Germinal center (tissue), 1 donor: ENCODE results near the gene CPEB2.
A peak's percentile ranks its signal among the peaks of the same experiment; 100 is the strongest.

ENCODE experiments used
- DNase-seq: peaks from one replicate; pipeline ENCODE4 v3.0.0; 2012; ENCODE audit warnings: mixed read lengths, low spot score

Gene CPEB2

DNA sequence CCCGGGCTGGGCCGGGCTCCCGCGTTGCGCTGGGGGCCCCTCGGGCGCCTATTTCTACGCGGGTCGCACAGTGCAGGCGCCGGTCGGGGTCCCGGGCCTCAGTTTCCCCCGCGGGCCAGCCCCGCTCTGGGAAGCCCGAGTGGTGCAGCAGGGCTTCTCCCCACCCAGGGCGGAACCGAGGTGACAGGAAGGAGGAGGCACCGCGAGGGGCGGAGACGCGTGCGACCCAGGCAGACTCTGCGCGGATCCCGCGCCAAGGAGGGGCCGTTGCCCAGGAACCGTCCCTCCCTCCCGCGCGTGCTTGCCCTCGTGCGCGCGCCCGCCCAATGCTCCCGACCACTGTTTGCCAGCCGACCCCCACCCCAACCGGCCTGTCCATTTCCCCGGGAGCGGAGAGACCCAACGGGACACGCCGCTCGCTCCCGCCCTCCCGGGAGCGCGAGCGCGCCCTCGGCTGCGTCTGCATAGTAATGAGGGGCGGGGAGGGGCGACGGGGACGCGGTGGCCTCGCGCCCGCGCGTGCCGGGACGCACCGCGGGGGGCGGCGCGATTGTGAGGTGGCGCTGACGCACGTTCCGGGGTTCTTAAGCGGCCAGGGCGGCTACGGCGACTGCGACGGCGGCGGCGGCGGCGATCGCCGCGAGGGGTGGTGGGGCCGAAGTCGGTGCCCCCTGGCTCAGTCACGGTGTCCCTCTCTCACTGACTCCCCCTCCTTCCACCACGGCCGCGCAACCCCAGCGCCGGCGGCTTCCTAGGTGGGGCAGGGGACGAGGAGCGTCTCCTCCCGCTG, at the start of gene CPEB2:
Gene CPEB2, plus strand, starts transcription at position 613 of the 790 bp plus-strand sequence. CDS start 193 bp downstream, outside the sequence.
- DNase-seq: peak; percentile 90

DNA sequence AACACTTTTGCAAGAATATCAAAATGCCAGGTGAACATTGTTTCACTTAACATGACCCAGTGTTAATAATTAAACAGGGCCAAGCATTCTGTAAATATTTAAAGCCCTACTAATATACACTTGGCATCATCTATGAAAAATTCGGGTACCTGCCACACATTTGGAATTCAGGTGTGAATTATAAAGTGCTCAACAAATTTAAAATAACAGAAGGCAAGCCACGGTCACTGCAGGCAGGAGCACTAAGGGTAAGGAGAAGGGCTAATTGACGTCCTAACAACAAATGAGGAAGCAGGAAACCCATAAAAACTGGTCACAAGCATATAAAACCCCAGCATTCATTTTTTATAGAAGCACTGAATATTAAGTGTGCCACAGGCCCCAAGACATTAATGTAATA, 43.8 kb upstream of the CPEB2 start:
- no peak for DNase-seq

DNA sequence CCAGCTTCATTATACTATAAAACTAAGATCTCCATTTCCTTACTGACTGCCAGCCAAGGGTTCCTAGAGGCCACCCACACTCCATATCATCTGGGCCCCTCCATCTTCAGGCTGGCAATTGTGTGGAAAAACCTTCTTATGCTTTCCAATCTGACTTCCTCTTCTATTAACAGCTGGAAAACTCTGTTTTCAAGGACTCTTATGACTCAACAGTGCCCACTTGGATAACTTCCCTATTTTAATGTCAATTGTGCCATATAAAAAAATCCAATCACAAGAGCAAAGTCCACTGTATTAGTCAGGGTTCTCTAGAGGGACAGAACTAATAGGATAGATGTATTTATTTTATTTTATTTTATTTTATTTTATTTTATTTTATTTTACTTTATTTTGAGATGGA, 41.0 kb upstream of the CPEB2 start:
- DNase-seq: no peak

DNA sequence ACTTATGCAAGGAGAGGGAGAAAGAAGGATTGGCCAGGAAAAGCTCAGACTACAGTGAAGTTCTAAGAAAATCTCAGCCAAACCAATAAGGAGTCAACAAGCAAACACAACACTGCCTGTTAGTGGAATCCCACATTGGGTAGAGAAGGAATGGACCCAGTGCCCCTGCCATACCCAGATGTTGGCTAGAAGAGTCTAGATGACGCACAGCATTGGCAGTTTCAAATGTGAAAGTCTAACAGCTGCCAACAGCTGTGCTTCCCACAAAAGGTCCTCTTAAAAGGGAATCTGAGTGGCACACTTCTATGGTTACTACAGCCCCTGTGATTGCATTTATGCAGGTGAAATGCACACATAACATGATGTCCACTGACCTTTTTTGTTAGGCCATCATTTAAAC, 37.2 kb upstream of the CPEB2 start:
- no peak for DNase-seq

DNA sequence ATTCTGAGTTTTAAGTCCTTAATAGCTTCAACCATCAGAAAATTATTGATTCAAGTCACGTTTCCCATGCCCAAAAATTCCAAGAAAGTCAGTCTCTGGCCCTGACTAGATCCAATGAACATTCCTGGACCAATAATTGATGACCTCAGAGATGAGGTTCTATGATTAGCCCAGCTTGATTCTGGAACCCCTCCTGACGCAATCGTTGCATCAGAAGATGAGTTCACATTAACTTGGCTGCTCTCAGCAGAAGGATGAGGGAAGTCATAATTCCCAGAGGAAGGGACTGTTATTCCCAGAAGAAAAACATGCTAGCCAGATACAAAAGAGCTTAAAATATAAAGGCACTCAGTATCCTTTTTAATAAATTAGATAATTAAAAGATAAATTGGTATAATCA, 34.3 kb upstream of the CPEB2 start:
- DNase-seq: no peak

DNA sequence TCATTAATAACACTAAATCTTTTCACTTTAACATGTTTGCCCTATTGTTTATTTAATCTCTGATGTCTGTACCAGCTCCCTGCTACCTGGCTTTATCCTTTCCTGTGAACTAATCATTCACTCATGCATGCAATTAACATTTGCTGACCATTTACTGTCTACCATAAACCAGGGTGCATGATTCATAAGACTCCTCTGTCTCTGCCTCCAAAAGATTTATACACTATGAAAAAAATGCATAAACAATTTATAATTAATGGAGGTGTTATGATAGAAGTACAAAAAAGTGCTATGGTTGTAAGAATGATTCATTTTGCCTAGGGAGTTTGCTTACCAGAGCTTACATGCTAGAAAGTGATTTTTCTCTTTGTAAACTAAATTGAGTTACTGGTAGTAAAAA, 24.5 kb upstream of the CPEB2 start:
- DNase-seq: no peak

DNA sequence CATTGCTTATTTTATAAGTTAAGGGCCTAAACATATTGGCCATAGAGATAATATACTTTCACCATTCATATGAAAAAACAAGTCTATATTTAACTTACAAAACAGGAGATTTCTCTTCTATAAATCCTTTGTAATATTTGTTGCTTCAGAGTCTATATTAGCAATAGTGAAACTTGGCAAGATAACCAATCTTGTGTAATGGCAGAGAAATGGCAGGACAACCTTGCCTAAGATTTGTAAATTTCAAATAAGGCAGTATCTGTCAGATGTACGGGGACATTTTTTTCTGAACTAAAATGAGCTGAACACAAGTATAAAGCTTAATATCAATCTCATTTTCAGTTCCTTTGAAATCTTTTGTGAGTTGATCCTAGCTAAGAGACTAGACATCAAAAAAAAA, 17.8 kb upstream of the CPEB2 start:
- no peak for DNase-seq

DNA sequence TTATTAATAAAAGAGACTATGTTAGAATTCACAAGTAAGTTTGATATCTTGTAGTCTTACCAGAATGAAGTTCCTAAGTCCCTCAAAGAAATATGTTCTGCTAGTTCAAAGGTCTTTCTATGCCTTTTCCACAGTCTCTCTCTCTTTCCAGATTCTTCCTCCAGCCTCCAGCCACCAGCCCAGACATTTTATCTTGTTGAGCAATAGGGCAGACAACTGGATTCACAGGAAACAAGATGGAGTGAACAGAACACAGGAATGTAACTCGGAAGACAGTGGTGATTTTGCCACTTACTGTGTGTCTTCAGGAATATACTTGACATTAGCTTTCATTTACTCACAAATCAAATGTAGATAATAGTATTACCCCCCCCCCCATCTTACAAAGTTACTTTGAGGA, 17.1 kb upstream of the CPEB2 start:
- DNase-seq: no peak

DNA sequence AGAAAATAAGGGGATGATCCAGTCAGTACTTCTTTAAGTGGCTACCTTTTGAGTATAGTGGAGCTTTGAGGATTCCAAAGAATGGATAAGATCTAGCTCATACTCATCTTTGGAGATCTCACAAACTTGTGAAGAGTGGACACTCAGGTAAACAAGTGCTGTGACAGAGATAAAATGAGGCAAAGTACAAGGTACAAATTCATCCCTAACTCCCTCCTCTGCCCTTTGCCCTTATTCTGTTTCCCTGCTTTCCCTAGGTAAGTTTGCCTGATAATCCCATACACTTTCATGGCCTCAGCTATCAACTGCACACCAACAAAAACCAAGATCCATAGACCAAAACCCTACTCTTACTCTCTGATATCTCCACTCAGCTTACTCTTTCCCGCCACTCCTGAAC, 16.4 kb upstream of the CPEB2 start:
- no peak for DNase-seq

DNA sequence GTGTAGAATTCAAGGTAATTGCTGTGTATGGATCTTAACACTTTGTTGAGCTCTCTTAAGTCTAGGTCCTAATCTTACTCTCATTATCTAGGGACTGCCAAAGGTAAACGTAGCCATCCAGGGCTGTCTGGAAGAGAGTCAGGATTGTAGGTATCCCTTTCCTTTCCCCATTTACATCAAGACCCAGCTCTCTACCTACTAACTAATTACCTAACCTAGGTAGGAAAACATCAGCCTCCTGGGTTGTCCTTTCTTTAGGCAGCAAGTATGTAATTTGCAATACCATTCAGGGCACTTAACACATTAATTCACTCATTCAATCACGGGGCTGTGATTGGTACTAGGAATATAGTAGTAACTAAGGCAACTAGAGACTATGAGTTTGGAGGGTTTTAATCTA, 15.2 kb upstream of the CPEB2 start:
- DNase-seq: no peak

DNA sequence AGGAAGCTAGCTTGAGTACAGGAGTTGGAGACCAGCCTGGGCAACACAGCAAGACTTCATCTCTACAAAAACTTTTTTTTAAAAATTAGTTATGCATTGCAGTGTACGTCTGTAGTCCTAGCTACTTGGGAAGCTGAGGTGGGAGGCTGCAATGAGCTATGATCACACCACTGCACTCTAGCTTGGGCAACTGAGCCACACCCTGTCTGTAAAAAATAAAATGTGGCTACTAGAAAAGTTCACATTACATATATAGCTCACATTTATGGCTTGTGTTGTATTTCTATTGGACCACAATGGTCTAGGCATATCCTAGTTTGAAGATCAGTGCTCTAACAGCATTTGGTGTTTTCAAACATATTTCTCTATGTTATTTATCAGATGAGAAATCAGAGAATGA, 11.8 kb upstream of the CPEB2 start:
- no peak for DNase-seq

DNA sequence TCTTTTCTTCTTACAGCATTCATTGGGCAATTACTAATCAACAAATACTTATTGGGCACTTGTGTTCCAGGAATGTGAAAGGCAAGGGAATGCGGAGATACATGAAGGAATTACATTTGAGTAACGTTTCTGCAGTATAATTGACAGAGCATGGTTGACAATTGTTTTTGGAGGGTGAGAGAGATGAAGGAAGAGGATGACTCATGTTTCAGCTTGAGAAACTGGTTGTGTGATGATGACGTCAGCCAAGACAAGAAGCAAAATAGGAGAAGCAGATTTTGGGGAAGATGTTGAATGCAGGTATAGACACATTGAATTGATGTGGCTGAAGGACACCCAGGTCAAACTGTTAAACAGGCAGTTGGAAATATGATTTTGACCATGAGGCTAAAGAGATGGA, 8.0 kb upstream of the CPEB2 start:
- no peak for DNase-seq

DNA sequence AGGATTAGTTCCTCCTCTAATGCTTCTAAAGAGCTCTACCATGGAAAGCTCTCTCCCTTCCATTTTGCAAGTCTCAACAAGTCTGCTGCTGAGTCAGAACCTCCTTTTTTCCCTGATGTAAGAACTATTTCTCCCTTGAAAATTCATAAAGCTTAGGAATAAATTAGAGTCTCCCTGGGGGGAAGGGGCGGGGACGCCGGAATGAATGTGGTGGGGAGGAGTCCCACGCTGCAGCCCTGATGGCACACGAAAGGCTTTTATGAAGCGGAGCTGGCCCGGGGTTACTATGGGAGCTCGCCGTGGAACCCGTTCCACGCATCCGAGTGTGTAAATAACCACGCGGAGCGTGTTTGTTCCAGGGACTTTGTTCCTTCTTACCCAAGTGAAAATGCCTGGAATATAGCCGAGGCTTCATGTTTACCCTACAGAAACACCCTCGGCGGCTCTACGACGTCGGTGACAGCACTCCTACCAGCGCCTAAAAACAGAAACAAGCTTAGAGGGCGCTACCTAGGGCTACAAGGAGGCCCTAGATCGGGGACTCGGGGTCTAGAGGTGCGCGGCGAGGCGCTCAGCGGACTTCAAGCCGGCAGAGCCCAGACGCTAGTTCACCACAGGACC, 923 bp upstream of the CPEB2 start:
- peak; percentile 47 for DNase-seq

DNA sequence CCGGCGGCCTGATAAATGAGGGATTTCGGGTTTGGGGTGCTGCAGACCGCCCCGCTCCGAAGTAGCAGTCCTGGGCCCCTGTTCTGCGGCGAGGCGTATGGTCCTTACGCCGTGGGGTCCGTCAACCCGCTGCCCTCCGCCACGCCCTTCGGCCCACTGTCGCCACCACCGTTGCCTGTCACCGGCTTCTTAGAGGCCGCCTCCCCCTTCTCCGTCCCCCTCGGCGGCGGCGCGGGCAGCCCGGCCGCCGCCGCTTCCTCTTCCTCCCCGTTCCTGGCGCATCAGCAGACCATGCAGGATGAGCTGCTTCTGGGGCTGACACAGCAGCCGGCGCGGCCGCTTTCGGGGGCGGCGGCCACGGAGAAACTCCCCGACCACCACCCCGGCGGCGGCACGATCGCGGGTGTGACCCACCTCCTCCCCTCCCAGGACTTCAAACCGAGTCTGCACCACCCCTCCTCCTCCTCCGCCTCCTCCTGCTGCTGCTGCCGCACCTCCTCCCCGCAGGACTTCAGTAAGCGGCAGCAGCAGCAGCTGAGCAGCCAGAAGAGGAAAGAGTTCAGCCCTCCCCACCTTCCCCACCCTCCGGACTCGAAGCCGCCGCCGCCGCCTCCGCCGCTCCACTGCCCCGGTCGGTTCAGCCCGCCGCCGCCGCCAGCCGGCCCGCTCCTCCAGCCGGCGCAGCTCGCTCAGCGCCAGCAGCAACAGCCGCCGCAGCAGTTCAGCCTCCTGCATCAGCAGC, 549 bp downstream of the CPEB2 start:
- peak; percentile 68 for DNase-seq

DNA sequence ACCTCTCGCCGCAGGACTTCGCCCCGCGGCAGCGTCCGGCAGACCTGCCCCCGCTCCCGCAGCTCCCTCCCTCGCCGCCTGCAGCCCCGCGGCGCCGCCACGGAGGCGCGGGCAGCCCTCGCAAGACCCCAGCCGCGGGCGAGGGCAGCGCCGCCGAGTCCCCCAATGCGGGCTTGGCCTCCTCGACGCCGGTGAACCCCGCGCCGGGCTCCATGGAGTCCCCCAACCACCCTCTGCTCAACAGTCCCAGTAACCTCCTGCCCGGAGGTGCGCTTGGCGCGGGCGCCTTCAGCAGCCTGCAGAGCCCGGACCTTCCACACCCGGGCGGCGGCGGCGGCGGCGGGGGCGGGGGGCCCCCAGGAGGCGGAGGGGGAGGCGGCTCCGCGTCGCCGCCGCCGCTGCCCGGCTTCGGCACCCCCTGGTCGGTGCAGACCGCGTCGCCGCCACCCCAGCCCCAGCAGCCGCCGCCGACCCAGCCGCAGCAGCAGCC, 1.2 kb downstream of the CPEB2 start:
- DNase-seq: peak; percentile 65

DNA sequence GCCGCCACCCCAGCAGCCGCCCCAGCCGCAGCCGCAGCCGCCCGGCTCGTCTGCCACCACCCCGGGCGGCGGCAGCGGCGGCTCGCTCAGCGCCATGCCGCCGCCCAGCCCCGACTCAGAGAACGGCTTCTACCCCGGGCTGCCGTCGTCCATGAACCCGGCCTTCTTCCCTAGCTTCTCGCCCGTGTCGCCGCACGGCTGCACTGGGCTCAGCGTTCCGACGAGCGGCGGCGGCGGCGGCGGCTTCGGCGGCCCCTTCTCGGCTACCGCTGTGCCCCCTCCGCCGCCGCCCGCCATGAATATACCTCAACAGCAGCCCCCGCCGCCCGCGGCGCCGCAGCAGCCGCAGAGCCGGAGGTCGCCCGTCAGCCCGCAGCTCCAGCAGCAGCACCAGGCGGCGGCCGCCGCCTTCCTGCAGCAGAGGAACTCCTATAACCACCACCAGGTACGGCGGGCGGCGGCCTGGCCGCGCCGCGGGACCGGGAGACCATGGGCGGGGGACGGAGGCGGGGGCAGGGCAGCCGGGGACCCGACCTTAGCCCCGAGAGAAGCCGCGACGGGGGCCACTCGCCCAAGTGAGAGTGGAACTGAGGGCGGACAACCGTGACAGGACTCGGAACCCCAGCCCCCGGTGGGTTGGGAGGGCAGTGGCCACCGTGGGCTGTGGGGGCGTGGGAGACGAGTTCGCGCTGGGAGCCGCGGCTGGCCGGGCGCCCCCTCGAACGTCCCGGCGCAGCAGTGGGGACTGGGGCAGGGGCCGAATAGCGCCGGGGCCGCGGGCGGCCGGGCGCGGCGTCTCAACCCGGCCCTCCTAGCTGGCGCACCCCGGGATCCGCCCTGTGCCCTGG, 1.8 kb downstream of the CPEB2 start:
- peak; percentile 19 for DNase-seq

DNA sequence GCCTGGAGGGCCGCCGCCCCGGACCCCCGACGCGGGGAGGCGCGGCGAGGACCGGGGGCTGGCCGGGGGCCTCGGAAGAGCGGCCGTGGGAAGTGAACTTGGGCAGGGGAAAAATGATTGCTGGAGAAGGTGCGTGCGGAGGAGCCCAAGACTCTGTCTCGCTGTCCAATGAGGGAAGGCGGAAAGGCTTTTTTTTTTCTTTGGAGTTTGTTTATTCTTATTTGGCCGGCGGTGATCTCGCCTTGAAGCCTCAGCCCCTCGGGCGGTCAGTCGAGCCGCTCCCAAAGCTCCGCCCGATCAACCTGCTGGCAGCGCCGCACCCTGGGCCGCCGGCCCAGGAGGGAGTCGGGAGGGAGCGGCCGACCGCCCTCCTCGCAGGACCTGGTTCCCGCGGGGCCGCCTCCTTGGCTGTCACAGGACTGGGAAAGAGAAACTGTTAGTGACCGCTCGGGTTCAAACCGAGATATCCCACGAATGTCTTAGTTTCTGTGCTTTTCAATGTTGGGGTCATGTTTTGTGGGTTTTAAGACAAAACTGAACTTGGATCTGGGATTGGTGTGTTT, 2.5 kb downstream of the CPEB2 start:
- peak; percentile 24 for DNase-seq

DNA sequence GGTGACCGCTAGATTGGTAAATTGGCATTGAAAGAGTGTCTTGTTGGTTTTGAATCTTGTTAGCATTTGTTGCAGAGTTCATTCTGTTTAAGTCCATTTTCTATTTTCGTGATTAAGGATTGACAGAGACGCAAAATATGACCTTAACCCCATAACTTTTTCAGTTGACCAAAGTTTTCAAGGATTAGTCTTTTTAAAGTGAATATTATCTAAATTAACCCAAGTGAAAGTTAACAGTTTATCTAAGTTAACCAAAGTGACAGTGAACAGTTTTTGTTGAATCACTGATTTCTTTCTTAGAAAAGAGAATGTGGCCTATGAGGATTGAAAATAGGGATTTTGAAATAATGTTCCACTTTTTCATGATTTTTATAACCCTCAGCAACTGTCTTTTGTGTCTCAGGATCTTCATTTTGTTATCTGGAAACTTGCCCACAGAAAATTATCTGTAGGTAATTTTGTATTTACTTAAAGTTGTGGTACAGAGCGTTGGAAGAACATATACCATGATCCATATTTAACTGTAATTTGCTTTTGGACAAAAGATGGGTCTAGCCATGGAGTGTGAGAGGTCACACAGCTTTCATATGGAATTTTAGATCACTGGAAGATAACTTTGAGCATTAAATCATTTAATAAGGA, 3.3 kb downstream of the CPEB2 start:
- DNase-seq: no peak

DNA sequence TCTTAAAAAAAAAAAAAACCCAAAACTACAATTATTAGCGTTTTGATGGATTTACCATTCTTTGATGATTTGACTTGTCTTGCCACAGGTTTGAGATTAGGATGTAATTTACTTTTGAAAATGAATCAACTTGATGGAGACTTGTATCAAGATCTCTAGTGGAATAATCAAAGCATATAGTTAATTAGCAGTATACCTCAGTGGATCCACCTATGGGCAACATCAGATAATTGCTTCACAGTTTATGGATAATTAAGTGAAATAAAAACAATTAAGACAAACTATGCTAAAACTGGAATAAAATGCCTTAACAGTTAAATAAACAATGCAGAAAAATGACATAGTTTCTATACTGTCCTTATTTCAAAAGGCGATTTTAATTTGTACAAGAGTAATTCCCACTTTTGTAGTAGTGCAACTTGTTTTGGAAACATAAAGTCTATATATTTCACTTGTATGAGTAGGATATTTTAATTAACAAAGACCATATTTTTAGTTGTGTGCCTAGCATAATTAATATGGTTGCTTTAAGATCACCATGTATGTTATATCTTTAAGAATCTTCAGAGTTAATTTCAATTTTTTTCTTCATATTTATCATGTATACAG, 4.2 kb downstream of the CPEB2 start:
- peak; percentile 6 for DNase-seq

DNA sequence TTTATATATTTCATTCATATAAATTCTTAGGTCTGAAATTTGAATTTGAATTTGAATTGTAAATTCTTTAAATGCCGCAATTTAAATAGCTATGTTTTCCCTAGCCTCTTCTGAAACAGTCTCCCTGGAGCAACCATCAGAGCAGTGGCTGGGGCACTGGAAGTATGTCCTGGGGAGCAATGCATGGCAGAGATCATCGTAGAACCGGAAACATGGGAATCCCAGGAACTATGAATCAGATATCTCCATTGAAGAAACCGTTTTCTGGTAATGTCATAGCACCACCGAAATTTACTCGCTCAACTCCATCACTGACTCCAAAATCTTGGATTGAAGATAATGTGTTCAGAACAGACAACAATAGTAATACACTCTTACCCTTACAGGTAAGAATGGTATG, 4.9 kb downstream of the CPEB2 start:
- DNase-seq: no peak
